Measurements from ENCODE around the gene RAPGEF5.

The RAPGEF5 gene

DNA sequence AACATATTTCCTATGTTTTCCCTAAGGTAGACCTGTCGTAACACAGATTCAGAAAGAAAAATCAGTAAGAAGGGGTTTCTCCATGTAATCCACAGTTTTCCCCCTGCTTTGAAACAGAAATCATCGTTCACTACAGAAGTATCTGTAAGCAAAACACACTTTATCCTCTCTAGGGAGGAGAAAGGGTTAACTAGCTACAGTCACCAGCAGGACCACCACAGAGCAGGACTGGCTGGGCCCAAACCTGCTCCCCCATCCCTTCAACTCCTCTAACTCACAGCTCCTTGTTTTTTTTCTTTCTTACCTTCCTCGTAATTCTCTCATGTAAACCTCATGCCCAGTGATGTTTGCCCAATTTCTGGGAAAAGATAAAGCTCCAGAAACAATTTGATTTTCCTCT lies 167.7 kb downstream of the RAPGEF5 start:
- DNase-seq (ENCODE audit: low read depth) = no peak

- DNase-seq (ENCODE audit: low read depth) = no peak
Measured at GRCh38 chr7:22187691-22188348, 169.1 kb downstream of the RAPGEF5 start.

DNA sequence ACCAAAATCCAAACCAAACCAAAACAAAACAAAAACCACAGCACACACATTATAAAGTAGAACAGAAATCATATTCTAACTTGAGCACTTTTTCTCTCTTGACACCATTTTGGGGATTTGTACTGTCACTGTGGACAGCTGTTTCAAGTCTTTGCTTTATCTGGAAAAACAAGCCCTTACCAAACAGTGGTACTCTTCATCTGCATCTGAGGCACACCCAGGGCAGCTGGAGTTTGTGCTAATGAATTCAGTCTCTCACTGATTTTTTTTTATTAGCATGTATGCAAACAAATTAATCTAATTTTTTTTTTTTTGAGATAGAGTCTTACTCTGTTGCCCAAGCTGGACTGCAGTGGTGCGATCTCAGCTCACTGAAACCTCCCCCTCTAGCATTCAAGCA lies 171.4 kb downstream of the RAPGEF5 start:
- no peak for DNase-seq (ENCODE audit: low read depth)

GRCh38 chr7:22184549-22185199 lies 172.3 kb downstream of the RAPGEF5 start:
- DNase-seq (ENCODE audit: low read depth) = no peak

GRCh38 chr7:22183522-22184280 lies 173.3 kb downstream of the RAPGEF5 start:
- DNase-seq (ENCODE audit: low read depth) = no peak

GRCh38 chr7:22182149-22182548 lies 174.8 kb downstream of the RAPGEF5 start:
- no peak for DNase-seq (ENCODE audit: low read depth)

DNA sequence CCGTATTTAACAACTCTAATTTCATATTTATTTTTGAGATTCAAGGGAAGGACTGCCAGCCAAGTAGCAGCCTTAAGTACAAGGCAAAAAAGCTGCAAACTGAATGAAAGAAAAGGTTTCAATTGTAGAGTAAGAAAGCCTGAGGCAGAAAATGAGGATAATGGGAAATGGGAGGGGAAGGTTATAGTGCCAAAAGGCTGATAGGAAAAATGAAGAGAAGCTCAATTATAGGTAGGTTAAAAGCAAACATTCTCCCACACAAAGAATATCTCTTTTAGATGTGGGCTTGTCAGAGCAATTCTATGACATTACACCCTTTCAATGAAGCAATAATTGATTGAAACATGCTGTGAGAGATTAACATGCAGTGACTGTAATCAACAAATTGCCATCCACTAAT lies 175.3 kb downstream of the RAPGEF5 start:
- no peak for DNase-seq (ENCODE audit: low read depth)

DNA sequence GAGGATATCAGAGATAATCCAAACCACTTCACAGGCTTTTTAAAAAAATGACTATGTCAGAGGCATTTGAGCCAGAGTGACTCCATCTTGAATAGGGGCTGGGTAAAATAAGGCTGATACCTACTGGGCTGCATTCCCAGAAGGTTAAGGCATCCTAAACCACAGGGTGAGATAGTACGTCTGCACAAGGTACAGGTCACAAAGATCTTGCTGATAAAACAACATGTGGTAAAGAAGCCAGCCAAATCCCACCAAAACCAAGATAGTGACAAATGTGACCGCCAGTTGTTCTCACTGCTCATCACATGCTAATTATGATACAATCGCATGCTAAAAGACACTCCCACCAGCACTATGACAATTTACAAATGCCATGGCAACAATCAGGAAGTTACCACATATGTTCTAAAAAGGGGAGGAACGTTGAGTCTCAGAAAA lies 177.5 kb downstream of the RAPGEF5 start:
- DNase-seq (ENCODE audit: low read depth) = no peak

- no peak for DNase-seq (ENCODE audit: low read depth)
Measured at GRCh38 chr7:22178735-22179134, 178.2 kb downstream of the RAPGEF5 start.

- no peak for DNase-seq (ENCODE audit: low read depth)
Measured at GRCh38 chr7:22176791-22177412, 180.1 kb downstream of the RAPGEF5 start.

DNA sequence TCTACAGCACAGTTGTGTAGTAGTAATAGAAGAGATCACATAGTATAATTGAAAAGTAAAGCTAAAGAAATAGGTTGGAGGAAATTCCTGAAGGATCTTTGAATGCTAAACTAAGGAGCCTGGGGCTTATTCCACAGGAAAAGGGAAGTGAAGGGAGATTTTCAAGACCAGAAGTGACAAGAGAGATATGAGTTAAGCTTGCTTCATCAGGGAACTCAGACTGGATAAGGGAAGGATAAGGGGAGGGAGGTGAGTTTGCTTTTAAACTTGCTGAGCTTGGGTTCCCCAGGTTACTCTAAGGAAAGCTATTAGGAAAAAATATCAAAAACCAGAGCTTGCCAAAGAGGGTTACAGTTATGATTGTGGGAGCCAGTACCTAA lies 182.4 kb downstream of the RAPGEF5 start:
- no peak for DNase-seq (ENCODE audit: low read depth)

DNA sequence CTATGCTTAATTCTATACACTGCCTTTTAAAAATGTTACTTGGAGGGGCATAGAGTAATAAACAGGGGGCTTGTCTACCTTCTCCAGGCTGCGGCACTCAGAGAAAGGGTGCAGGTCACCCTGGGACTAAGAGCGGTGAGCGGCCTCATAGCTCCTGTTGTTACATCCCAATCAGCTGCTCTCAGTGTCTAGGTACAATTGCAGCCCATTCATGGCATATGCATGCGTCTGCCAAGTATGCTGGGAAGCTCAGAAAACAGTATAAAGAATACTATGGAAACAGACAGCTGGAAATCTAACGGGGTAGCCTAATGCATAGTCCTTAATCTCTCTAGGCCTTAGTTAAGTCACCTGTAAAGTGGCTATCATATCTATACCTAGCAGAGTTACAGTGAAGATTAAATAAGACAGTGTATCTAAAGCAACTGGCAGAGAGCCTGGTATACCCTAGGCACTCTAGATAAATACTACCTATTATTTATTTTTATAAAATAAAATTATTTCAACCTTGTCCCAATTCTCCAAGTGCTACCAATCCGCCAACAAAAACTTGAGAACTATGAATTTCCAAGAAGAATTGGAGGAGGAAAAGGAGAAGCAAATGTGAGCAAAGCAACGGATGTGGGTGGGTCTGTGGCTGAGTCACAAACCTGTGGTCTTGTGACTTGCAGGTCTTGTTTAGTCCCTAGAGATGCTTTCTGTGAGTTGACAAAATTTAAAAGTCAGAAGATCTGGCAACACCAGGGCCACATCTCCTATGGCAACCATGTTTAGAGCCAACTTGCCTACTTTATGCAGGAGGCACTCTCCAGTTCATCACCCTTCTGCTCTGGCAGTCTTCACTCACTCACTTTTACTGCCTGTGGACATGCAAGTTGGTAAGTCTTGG lies 183.0 kb downstream of the RAPGEF5 start:
- DNase-seq (ENCODE audit: low read depth) = no peak

DNA sequence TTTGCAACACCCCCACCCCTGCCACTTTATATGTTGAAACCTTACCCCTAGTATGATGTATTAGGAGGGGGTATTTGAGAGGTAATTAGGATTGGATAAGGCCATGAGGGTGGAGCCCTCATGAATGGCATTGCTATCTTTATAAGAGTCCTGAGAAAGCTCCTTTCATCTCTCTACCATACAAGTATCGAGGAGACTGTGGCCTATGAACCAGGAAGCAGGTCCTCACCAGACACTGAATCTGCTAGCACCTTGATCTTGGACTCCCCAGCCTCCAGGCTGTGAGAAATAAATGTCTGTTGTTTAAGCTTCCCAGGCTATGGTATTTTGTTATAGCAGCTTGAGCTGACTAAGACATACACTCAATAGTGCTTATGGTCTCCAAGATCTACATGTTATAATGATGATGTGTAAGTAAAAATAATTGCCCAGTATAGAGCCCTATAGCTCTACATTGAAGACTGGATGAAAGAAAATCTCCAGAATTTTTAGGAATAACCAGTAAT lies 188.8 kb downstream of the RAPGEF5 start:
- DNase-seq (ENCODE audit: low read depth) = no peak

DNA sequence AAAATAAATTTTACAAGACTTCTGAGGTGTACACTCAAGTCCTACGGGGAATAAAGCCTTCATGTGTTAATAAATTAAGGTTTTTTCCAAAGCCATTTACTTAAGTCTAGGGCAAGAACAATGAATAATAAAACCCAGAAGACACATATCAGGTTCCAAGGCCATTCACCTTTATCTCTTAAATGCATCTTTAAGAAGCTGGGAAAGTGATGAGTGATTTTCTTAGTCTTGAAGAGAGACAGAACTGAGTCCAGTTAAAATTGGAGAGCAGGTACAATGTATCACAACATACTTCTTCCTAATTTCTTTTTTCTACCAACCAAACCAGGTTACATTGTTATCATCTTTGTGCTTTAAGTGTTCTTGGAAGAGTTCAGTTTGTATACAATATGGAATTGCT lies 189.5 kb downstream of the RAPGEF5 start:
- no peak for DNase-seq (ENCODE audit: low read depth)

- no peak for DNase-seq (ENCODE audit: low read depth)
Measured at GRCh38 chr7:22166928-22167327, 190.0 kb downstream of the RAPGEF5 start.

DNA sequence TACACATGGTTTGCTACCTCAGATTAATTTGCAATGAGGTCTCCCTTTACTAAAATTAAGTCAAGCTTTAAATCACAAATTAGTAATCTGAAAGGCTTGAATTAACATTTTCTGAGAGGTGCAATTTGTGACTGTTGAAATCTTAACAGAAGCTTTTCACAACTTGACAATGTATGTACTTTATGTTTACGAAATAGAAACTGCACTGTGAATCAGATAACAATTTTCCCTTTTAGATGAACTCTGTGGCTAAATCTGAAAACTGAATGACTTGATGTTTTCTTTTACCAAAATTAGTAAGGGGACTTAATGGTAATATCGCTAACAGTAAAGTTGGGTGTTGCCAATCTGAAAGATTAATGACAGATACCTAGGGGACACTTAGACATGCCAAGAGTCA lies 197.6 kb downstream of the RAPGEF5 start:
- no peak for DNase-seq (ENCODE audit: low read depth)

GRCh38 chr7:22157552-22157951 lies 199.4 kb downstream of the RAPGEF5 start:
- no peak for DNase-seq (ENCODE audit: low read depth)

DNA sequence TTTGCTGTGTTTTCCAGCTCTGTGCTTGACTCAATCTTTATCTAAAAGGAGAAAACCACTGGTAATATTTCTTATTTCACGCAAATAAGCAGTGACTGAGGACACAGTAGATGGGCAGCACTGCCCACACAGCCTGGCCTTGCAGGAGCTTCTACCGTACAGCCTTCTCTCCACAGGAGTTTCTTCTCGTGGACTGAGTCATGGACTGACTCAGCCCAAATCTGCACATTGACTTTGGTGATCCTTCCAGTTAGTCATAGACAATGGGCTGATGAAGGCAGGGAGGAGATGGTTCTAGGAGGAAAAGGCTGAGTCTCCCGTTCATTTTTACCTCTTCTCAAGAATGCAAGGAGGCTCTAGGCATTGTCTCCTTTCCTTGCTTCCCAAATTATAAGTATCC lies 200.7 kb downstream of the RAPGEF5 start:
- DNase-seq (ENCODE audit: low read depth) = no peak

DNA sequence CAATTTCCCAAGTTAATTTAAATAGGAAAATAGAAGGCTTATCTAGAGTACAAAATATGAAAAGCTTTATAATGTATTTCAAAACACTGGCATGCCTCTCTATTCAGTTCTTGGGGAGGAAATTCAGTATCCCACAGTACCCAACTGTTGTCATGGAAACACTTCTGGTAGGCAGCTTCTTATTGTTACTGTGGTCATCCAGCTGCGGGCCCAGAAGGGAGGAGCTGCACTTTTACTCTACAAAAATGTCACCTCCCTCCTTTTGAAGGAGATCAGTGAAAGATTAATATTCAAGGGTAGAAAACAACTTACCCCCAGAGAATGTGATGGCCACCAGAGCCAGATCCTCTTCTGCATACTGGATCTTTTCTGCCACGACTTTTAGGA lies 202.8 kb downstream of the RAPGEF5 start:
- DNase-seq (ENCODE audit: low read depth) = no peak

- DNase-seq (ENCODE audit: low read depth) = no peak
Measured at GRCh38 chr7:22153432-22154142, 203.4 kb downstream of the RAPGEF5 start.

GRCh38 chr7:22152690-22153089 lies 204.3 kb downstream of the RAPGEF5 start:
- DNase-seq (ENCODE audit: low read depth) = no peak

Measured in CMK (cell line).